Measurements from ENCODE around the gene NXF2B. TPM values are rescaled to one million over a fixed set of nuclear protein-coding genes. Genes with fewer than 3 reads are reported as not detected.

NXF2B gene
- total RNA-seq, 1 donor: not detected

DNA sequence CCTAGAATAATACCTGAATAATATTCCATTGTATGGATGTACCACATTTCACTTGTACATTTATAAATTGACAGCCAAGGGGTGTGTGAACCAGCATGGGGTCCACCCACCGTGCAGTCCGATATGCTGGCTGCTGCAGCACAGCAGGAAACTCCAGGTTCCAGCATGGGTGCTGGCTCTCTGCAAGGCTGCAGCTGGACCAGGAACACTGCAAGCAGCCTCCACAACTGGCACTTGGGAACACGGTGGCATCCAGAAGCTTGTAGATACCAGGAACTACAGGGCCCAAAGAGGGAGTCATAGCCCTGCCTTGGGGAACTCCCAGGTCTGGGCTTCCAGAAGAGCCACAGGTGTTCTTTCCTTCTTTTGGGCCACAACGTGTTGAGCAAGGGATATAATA, 101.6 kb downstream of the NXF2B start:
- TF ChIP-seq, protein P1, sequence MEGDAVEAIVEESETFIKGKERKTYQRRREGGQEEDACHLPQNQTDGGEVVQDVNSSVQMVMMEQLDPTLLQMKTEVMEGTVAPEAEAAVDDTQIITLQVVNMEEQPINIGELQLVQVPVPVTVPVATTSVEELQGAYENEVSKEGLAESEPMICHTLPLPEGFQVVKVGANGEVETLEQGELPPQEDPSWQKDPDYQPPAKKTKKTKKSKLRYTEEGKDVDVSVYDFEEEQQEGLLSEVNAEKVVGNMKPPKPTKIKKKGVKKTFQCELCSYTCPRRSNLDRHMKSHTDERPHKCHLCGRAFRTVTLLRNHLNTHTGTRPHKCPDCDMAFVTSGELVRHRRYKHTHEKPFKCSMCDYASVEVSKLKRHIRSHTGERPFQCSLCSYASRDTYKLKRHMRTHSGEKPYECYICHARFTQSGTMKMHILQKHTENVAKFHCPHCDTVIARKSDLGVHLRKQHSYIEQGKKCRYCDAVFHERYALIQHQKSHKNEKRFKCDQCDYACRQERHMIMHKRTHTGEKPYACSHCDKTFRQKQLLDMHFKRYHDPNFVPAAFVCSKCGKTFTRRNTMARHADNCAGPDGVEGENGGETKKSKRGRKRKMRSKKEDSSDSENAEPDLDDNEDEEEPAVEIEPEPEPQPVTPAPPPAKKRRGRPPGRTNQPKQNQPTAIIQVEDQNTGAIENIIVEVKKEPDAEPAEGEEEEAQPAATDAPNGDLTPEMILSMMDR (IDR thresholded peaks at IDR 0.05; ENCODE audit: insufficient read depth, low read depth, low read length): no peak
- DNase-seq (ENCODE audit: low read depth): no peak
- H3K4me3 ChIP-seq (ENCODE audit: low read depth, low read length): no peak overlapping the region

Other genes starting within 250 kb of the NXF2B start
- gene TCP11X1, start 224.7 kb downstream of the NXF2B start, total RNA-seq: not detected in 2 replicates
- gene NXF2, start 192.8 kb downstream of the NXF2B start, total RNA-seq: not detected in 2 replicates
- gene TCP11X2, start 31.8 kb upstream of the NXF2B start, total RNA-seq: not detected in 2 replicates
- 1.7 and 3.9 TPM in 2 replicates for gene TMSB15A, start 76.7 kb upstream of the NXF2B start, total RNA-seq
- gene ARMCX5, start 159.5 kb upstream of the NXF2B start, total RNA-seq: 15.5 and 18.0 TPM in 2 replicates
- gene GPRASP1, start 211.5 kb upstream of the NXF2B start, total RNA-seq: 2.6 and 2.9 TPM in 2 replicates